IgD-negative memory B cell (primary cell): Measurements from ENCODE around the gene KLRC4. TPM values are rescaled to one million over a fixed set of nuclear protein-coding genes. Genes with fewer than 3 reads are reported as not detected.
"Not testable (repeated sequence)": the region's sequence is repeated elsewhere in the genome, so short reads cannot be mapped to it uniquely, and the experiment has no call there.

Experiments used
- H3K27ac Mint-ChIP-seq, 3 donors: one replicate each; pipeline ENCODE4 v1.8.0; 2020 to 2022; ENCODE audit warnings: mild to moderate bottlenecking in 3 of 3, mixed read lengths in 3 of 3, moderate library complexity in 1 of 3
- H3K27me3 Mint-ChIP-seq: one replicate; pipeline ENCODE4 v1.8.0; 2021; ENCODE audit warnings: mixed read lengths
- H3K36me3 Mint-ChIP-seq: one replicate; pipeline ENCODE4 v1.8.0; 2020; ENCODE audit warnings: mild to moderate bottlenecking, mixed read lengths
- H3K4me1 Mint-ChIP-seq, 3 donors: one replicate each; pipeline ENCODE4 v1.8.0; 2020 to 2022; ENCODE audit warnings: mixed read lengths in 3 of 3, mild to moderate bottlenecking in 1 of 3
- H3K4me3 Mint-ChIP-seq, 4 donors: one replicate each; pipeline ENCODE4 v1.8.0; 2020 to 2022; ENCODE audit warnings: mild to moderate bottlenecking in 4 of 4, mixed read lengths in 4 of 4, moderate library complexity in 3 of 4
- H3K9me3 Mint-ChIP-seq, 3 donors: one replicate each; pipeline ENCODE4 v1.8.0; 2020 to 2021; ENCODE audit warnings: mixed read lengths in 3 of 3, mild to moderate bottlenecking in 1 of 3
- polyA plus RNA-seq: library from polyadenylated mRNA; unstranded; fragments of 300-500 nt; fragmentation: Illumina TruSeq; gene quantifications from one replicate; pipeline ENCODE4 v1.2.3, GENCODE V29; 2021

KLRC4 gene
- polyA plus RNA-seq, 1 donor from 2014 or later, result not detected

- peaks cover 0 to 15% (median 2%) of the 10 kb centered on the region in 3 donors for H3K4me1 Mint-ChIP-seq
- H3K27ac Mint-ChIP-seq, result peak overlapping the region in 1 of 3 donors; percentile 68
- no peaks in the 10 kb centered on the region for H3K36me3 Mint-ChIP-seq
- peak overlapping the region in 3 of 4 donors; percentile 36 to 69 (median 67) for H3K4me3 Mint-ChIP-seq
- H3K9me3 Mint-ChIP-seq, result peaks cover 0 to 4% (median 1%) of the 10 kb centered on the region in 3 donors
- peaks cover 9% of the 10 kb centered on the region for H3K27me3 Mint-ChIP-seq
Measured at GRCh38 chr12:10388624-10389413, 20.7 kb downstream of the KLRC4 start.

DNA sequence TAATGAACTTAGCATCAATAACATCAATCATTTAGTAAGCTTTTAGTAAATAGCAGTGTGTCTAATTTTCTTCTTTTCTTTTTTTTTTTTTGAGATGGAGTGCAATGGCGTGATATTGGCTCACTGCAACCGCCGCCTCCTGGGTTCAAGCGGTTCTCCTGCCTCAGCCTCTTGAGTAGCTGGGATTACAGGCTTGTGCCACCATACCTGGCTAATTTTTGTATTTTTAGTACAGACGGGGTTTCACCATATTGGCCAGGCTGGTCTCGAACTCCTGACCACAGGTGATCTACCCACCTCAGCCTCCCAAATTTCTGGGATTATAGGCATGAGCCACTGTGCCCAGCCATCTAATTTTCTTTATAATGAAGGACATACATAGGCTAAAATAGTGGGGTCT is 22.1 kb downstream of the KLRC4 start:
- not testable (repeated sequence) for H3K27me3 Mint-ChIP-seq, H3K9me3 Mint-ChIP-seq, H3K36me3 Mint-ChIP-seq
- peak overlapping the region in 1 of 3 donors; percentile 48 for H3K27ac Mint-ChIP-seq
- peak overlapping the region in 1 of 4 donors; percentile 77 for H3K4me3 Mint-ChIP-seq
- H3K4me1 Mint-ChIP-seq, result peaks cover 0 to 13% (median under 1%) of the 10 kb centered on the region in 3 donors

- Mint-ChIP-seq H3K4me3 (no peak overlapping the region), H3K4me1 (peaks cover 0 to 7% (median 0%) of the 10 kb centered on the region in 3 donors)
Measured at GRCh38 chr12:10386857-10387256, 22.7 kb downstream of the KLRC4 start.

GRCh38 chr12:10385166-10385613 is 24.4 kb downstream of the KLRC4 start:
- Mint-ChIP-seq H3K9me3 (peaks cover 0 to 4% (median 4%) of the 10 kb centered on the region in 3 donors), H3K27me3 (peaks cover 4% of the 10 kb centered on the region), H3K27ac (no peak overlapping the region), H3K36me3 (no peaks in the 10 kb centered on the region), H3K4me1 (peaks cover 0 to 4% (median 0%) of the 10 kb centered on the region in 3 donors), H3K4me3 (peak overlapping the region in 1 of 4 donors; percentile 20)

More at GRCh38 chr12:10386857-10387256, 22.7 kb downstream of the KLRC4 start:
- H3K27ac Mint-ChIP-seq, result peak overlapping the region in 1 of 3 donors; percentile 32
- peaks cover 0 to 4% (median 1%) of the 10 kb centered on the region in 3 donors for H3K9me3 Mint-ChIP-seq
- H3K27me3 Mint-ChIP-seq, result peaks cover 5% of the 10 kb centered on the region
- no peaks in the 10 kb centered on the region for H3K36me3 Mint-ChIP-seq

GRCh38 chr12:10384191-10384590 is 25.4 kb downstream of the KLRC4 start:
- H3K4me3 Mint-ChIP-seq, result no peak overlapping the region
- peaks cover 4% of the 10 kb centered on the region for H3K27me3 Mint-ChIP-seq
- H3K4me1 Mint-ChIP-seq, result peaks cover 0 to 4% (median 0%) of the 10 kb centered on the region in 3 donors
- H3K36me3 Mint-ChIP-seq, result no peaks in the 10 kb centered on the region
- no peak overlapping the region for H3K27ac Mint-ChIP-seq
- H3K9me3 Mint-ChIP-seq, result peaks cover 0 to 4% (median 4%) of the 10 kb centered on the region in 3 donors

DNA sequence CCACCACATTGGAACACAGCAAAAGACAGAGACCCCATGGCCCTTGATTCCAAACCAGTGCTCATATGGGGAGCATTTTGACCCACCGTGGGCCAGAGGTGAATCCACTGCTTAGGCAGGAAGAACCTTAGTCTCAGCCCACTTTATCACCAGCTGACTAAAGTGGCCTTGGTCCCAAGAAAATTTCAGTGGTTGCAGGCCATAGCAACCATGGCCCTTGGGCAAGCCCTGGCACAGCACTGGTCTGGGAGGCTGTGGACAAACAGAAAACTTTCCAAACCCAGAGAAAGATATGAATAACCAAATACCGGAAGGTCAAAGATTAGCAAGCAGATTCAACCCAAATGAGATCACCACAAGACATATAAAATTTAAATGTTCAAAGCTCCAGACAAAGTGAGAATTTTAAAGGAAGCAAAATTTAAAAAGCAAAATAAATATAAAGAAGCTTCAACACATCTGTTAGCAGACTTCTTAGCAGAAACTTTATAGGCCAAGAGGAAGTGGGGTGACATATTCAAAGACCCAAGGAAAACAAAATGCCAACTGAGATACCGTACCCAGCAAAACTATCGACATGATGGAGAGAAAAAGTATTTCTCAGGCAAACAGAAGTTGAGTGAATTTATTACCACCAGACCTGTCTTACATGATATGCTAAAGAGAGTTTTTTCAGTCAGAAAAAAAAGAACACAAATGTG is 27.5 kb downstream of the KLRC4 start:
- Mint-ChIP-seq H3K27ac (peak overlapping the region in 1 of 3 donors; percentile 16), H3K4me3 (peak overlapping the region in 1 of 4 donors; percentile 44)

GRCh38 chr12:10378737-10379136 is 30.8 kb downstream of the KLRC4 start:
- H3K4me3 Mint-ChIP-seq, H3K27ac Mint-ChIP-seq, H3K4me1 Mint-ChIP-seq, H3K36me3 Mint-ChIP-seq, H3K27me3 Mint-ChIP-seq, H3K9me3 Mint-ChIP-seq: not testable (repeated sequence)

More for the DNA sequence above, 27.5 kb downstream of the KLRC4 start:
- Mint-ChIP-seq H3K9me3 (peaks cover 0 to 4% (median 4%) of the 10 kb centered on the region in 3 donors), H3K4me1 (no peaks in the 10 kb centered on the region), H3K36me3 (no peaks in the 10 kb centered on the region), H3K27me3 (peaks cover 4% of the 10 kb centered on the region)

GRCh38 chr12:10374624-10375018 is 34.9 kb downstream of the KLRC4 start:
- Mint-ChIP-seq H3K27ac (peak overlapping the region in 1 of 3 donors; percentile 11), H3K27me3 (peaks cover 2% of the 10 kb centered on the region), H3K4me1 (peaks cover 9 to 17% (median 10%) of the 10 kb centered on the region in 3 donors), H3K9me3 (no peaks in the 10 kb centered on the region), H3K36me3 (no peaks in the 10 kb centered on the region), H3K4me3 (no peak overlapping the region)

- peaks cover 3% of the 10 kb centered on the region for H3K36me3 Mint-ChIP-seq
- peaks cover 0 to 4% (median 3%) of the 10 kb centered on the region in 3 donors for H3K9me3 Mint-ChIP-seq
- H3K4me1 Mint-ChIP-seq, result peaks cover 9 to 17% (median 10%) of the 10 kb centered on the region in 3 donors
- H3K4me3 Mint-ChIP-seq, result peak overlapping the region in 1 of 4 donors; percentile 78
- peaks cover 2% of the 10 kb centered on the region for H3K27me3 Mint-ChIP-seq
- H3K27ac Mint-ChIP-seq, result no peak overlapping the region
Measured at GRCh38 chr12:10372559-10372958, 37.0 kb downstream of the KLRC4 start.

- H3K4me3 Mint-ChIP-seq, result peak overlapping the region in 2 of 4 donors; percentile 20 to 67
- H3K27ac Mint-ChIP-seq, H3K27me3 Mint-ChIP-seq, H3K36me3 Mint-ChIP-seq, H3K9me3 Mint-ChIP-seq: not testable (repeated sequence)
- H3K4me1 Mint-ChIP-seq, result peaks cover 9 to 17% (median 10%) of the 10 kb centered on the region in 3 donors
Measured at GRCh38 chr12:10371893-10372535, 37.5 kb downstream of the KLRC4 start.

DNA sequence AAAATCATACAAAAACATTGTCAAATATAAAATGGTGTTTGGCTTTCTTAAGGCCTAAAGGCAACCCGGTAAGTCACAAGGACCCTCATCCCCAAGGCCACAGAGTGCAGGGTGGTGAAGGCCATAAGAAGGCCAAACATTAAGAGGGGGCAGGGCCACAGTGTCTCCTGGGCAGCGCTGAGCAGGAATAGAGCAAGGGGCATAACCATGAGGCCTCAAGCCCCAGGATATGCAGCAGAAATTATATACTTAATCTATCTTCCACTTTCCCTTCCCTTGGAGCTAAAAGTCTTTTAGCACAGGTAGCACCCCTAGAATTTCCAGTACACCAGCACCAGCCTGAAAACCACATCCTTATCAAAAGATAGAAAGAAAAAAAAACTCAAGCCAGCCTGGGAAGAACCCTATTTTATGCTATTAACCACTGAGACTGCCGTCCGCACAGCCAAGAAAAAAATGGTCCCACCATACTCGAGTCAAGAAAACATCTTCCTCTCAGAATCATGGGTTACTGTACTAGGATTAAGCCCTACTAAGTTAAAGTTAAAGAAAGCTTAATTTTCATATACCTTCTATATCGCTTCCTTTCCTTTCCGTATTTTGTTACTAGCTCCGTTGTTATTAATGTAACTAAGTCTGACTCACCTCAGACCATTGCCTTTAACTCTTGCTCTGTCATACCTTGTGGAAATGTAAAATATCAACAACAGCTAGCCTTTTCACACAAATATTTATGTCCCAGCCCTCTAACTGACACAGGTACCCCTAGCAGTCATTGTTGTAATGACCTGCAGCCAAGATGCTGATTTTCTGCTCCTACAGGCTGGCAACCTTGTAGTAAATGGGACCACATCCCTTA is 39.8 kb downstream of the KLRC4 start:
- Mint-ChIP-seq H3K27me3 (peaks cover 2% of the 10 kb centered on the region), H3K36me3 (peaks cover 3% of the 10 kb centered on the region), H3K4me3 (peak overlapping the region in 3 of 4 donors; percentile 22 to 47 (median 30)), H3K4me1 (peaks cover 9 to 17% (median 10%) of the 10 kb centered on the region in 3 donors), H3K27ac (no peak overlapping the region), H3K9me3 (peaks cover 0 to 4% (median 3%) of the 10 kb centered on the region in 3 donors)

- Mint-ChIP-seq H3K27me3 (peaks cover 2% of the 10 kb centered on the region), H3K4me1 (peaks cover 9 to 17% (median 10%) of the 10 kb centered on the region in 3 donors), H3K27ac (peak overlapping the region in 1 of 3 donors; percentile 57), H3K36me3 (peaks cover 3% of the 10 kb centered on the region), H3K4me3 (no peak overlapping the region), H3K9me3 (peaks cover 0 to 4% (median 3%) of the 10 kb centered on the region in 3 donors)
Measured at GRCh38 chr12:10368206-10369171, 41.1 kb downstream of the KLRC4 start.

DNA sequence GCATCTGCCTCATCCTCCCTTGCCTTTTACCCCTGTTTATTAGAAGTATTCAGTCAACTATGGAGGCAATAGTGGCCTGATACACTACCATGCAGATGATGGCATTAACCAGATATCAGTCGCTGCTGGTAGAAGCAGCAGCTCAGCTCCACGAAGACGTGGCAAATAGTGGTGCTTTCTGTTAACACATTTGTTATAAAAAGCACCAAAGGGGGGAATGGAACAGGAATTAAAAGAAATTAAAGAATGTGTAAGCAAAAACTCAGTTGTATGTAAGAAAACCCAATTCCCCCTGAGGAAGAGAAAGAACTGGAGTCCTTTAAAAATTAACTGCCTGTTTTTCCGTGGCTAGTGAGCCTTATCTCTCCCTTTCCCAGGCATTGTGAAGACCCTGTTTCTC is 41.8 kb downstream of the KLRC4 start:
- H3K9me3 Mint-ChIP-seq, H3K27ac Mint-ChIP-seq, H3K4me3 Mint-ChIP-seq, H3K27me3 Mint-ChIP-seq, H3K36me3 Mint-ChIP-seq: not testable (repeated sequence)
- peaks cover 6 to 14% (median 9%) of the 10 kb centered on the region in 3 donors for H3K4me1 Mint-ChIP-seq
